Measurements from ENCODE around the gene TBL1XR1.

Gene TBL1XR1

GRCh38 chr3:177234121-177234520, 36.8 kb upstream of the TBL1XR1 start:
- H3K4me3 ChIP-seq (ENCODE audit: control insufficient read depth, low read depth, low read length) = no peak overlapping the region
- no peak for DNase-seq (ENCODE audit: low read depth)
- TF ChIP-seq, protein P1, sequence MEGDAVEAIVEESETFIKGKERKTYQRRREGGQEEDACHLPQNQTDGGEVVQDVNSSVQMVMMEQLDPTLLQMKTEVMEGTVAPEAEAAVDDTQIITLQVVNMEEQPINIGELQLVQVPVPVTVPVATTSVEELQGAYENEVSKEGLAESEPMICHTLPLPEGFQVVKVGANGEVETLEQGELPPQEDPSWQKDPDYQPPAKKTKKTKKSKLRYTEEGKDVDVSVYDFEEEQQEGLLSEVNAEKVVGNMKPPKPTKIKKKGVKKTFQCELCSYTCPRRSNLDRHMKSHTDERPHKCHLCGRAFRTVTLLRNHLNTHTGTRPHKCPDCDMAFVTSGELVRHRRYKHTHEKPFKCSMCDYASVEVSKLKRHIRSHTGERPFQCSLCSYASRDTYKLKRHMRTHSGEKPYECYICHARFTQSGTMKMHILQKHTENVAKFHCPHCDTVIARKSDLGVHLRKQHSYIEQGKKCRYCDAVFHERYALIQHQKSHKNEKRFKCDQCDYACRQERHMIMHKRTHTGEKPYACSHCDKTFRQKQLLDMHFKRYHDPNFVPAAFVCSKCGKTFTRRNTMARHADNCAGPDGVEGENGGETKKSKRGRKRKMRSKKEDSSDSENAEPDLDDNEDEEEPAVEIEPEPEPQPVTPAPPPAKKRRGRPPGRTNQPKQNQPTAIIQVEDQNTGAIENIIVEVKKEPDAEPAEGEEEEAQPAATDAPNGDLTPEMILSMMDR (conservative IDR thresholded peaks at IDR 0.05; ENCODE audit: control insufficient read depth, insufficient read depth, low read depth, low read length) = no peak

DNA sequence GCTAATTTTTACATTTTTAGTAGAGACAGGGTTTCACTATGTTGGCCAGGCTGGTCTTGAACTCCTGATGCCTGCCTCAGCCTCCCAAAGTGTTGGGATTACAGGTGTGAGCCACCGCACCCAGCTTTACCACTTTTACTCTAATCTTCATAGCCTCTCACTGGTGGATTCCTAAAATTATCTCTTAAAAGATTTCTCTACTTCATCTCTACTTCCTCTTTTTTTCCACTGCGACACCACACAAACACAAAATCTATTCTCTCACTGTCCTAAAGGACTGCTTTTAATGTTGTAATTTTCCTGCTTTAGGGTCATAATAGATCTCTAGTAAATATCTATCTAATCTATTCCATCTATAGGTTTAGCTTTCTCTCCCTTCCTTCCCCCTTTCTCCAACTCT, 34.0 kb upstream of the TBL1XR1 start:
- TF ChIP-seq, protein P1 (conservative IDR thresholded peaks at IDR 0.05; ENCODE audit: control insufficient read depth, insufficient read depth, low read depth, low read length) = no peak
- no peak overlapping the region for H3K4me3 ChIP-seq (ENCODE audit: control insufficient read depth, low read depth, low read length)
- no peak for DNase-seq (ENCODE audit: low read depth)

DNA sequence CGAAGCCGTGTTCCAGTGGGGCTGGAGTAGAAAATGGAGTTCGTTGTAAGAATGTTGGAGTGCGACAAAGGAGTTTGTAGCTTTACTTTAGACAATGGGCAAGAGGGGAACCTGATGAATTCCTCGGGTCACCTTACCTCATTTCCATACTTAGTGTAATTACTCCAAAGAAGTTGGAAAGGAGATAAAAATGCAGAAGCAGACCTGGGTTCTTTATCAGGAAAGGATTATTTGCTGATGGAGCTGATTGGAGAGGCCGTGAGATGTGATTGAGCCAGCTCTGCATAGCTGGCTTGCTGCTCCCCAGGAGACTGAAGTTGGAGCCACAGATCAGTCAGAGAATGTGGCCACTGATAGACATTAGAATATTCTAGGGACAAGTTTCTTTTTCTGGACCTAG, 33.4 kb upstream of the TBL1XR1 start:
- no peak overlapping the region for H3K4me3 ChIP-seq (ENCODE audit: control insufficient read depth, low read depth, low read length)
- TF ChIP-seq, protein P1 (conservative IDR thresholded peaks at IDR 0.05; ENCODE audit: control insufficient read depth, insufficient read depth, low read depth, low read length) = no peak
- no peak for DNase-seq (ENCODE audit: low read depth)

- peak; percentile 19 for DNase-seq (ENCODE audit: low read depth)
- H3K4me3 ChIP-seq (ENCODE audit: control insufficient read depth, low read depth, low read length) = no peak overlapping the region
- TF ChIP-seq, protein P1 (conservative IDR thresholded peaks at IDR 0.05; ENCODE audit: control insufficient read depth, insufficient read depth, low read depth, low read length) = no peak
Observed at GRCh38 chr3:177229791-177230190, 32.5 kb upstream of the TBL1XR1 start.

- no peak for DNase-seq (ENCODE audit: low read depth)
- H3K4me3 ChIP-seq (ENCODE audit: control insufficient read depth, low read depth, low read length) = no peak overlapping the region
- TF ChIP-seq, protein P1 (conservative IDR thresholded peaks at IDR 0.05; ENCODE audit: control insufficient read depth, insufficient read depth, low read depth, low read length) = no peak
Observed at GRCh38 chr3:177228601-177229190, 31.4 kb upstream of the TBL1XR1 start.

DNA sequence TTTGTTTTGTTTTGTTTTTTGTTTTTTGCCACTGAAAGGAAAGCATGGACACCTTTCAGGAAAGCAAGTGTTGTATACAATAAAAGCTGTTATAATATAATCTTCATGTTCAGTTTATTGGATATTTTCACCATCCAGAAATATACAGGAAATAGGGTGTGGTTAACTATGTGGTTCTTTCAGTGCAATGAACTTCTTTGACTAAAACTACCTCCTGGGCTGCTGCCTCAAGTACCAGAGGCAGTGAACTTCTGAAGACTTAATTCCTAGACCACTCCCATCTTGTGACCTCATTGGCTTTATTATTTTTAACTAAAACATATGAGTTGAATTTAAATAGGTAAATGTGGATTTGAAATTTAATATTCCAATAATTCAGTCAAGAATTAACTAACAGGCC, 27.1 kb upstream of the TBL1XR1 start:
- TF ChIP-seq, protein P1 (conservative IDR thresholded peaks at IDR 0.05; ENCODE audit: control insufficient read depth, insufficient read depth, low read depth, low read length) = no peak
- H3K4me3 ChIP-seq (ENCODE audit: control insufficient read depth, low read depth, low read length) = no peak overlapping the region
- no peak for DNase-seq (ENCODE audit: low read depth)

DNA sequence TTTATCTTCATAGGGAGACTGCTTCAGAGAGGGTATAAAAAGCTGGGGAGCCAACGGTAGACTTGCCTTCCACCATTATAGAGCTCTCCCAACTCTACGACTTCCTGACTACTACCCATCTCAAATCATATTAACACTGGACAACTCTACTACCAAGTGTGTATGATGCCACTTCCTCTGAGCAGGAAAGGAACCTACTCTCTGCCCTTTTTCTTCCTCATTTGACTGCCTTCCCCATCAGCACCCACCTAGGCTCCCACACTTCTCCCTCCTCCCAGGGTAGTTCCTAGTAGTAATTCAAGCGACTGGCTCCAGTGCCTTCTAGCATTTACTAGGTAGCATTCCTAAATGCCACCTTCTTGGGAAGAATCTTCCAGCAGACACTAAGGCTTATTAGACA, 24.5 kb upstream of the TBL1XR1 start:
- no peak for DNase-seq (ENCODE audit: low read depth)
- TF ChIP-seq, protein P1 (conservative IDR thresholded peaks at IDR 0.05; ENCODE audit: control insufficient read depth, insufficient read depth, low read depth, low read length) = no peak
- H3K4me3 ChIP-seq (ENCODE audit: control insufficient read depth, low read depth, low read length) = no peak overlapping the region

All from fibroblast of mammary gland (primary cell).